ENCODE measurements around the gene TTC28.
"Not testable (repeated sequence)": the region's sequence is repeated elsewhere in the genome, so short reads cannot be mapped to it uniquely, and the experiment has no call there.

TTC28 gene

DNA sequence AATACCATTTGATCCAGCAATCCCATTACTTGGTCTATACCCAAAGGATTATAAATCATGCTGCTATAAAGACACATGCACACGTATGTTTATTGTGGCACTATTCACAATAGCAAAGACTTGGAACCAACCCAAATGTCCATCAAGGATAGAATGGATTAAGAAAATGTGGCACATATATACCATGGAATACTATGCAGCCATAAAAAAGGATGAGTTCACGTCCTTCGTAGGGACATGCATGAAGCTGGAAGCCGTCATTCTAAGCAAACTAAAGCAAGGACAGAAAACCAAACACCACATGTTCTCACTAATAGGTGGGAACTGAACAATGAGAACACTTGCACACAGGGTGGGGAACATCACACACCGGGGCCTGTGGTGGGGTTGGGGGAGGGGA, 464.9 kb downstream of the TTC28 start:
- H3K4me1 ChIP-seq (ENCODE audit: control insufficient read depth in 1 of 2, insufficient read depth in 2 of 2, low read length in 2 of 2); H3K9me3 ChIP-seq (ENCODE audit: control insufficient read depth in 1 of 2, low read length in 2 of 2); H3K27ac ChIP-seq (ENCODE audit: low read length); H3K36me3 ChIP-seq (ENCODE audit: control insufficient read depth in 1 of 2, insufficient read depth in 2 of 2, low read length in 2 of 2); H3K4me3 ChIP-seq (ENCODE audit: low read depth in 1 of 2, low read length in 2 of 2); H3K27me3 ChIP-seq (ENCODE audit: low read depth, low read length): not testable (repeated sequence)

DNA sequence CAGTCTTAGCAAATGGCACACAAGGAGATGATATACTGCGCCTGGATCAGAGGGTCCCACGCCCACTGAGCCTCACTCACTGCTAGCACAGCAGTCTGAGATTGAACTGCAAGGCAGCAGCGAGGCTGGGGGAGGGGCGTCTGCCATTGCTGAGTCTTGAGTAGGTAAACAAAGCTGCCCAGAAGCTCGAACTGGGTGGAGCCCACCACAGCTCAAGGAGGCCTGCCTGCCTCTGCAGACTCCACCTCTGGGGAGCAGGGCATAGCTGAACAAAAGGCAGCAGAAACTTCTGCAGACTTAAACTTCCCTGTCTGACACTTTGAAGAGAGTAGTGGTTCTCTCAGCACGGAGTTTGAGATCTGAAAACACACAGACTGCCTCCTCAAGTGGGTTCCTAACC, 470.2 kb downstream of the TTC28 start:
- H3K4me3 ChIP-seq (ENCODE audit: low read depth in 1 of 2, low read length in 2 of 2); H3K27ac ChIP-seq (ENCODE audit: low read length); H3K4me1 ChIP-seq (ENCODE audit: control insufficient read depth in 1 of 2, insufficient read depth in 2 of 2, low read length in 2 of 2); H3K27me3 ChIP-seq (ENCODE audit: low read depth, low read length); H3K36me3 ChIP-seq (ENCODE audit: control insufficient read depth in 1 of 2, insufficient read depth in 2 of 2, low read length in 2 of 2); H3K9me3 ChIP-seq (ENCODE audit: control insufficient read depth in 1 of 2, low read length in 2 of 2): not testable (repeated sequence)

- peaks cover 0 to 4% of the 10 kb centered on the region in 2 donors for H3K4me1 ChIP-seq (ENCODE audit: control insufficient read depth in 1 of 2, insufficient read depth in 2 of 2, low read length in 2 of 2)
- H3K27me3 ChIP-seq (ENCODE audit: low read depth, low read length): no peaks in the 10 kb centered on the region
- no peaks in the 10 kb centered on the region for H3K36me3 ChIP-seq (ENCODE audit: control insufficient read depth in 1 of 2, insufficient read depth in 2 of 2, low read length in 2 of 2)
- no peaks in the 10 kb centered on the region for H3K9me3 ChIP-seq (ENCODE audit: control insufficient read depth in 1 of 2, low read length in 2 of 2)
- no peak overlapping the region for H3K27ac ChIP-seq (ENCODE audit: low read length)
- H3K4me3 ChIP-seq (ENCODE audit: low read depth in 1 of 2, low read length in 2 of 2): no peak overlapping the region
Measured at GRCh38 chr22:28208787-28209186, 470.9 kb downstream of the TTC28 start.

- Histone ChIP-seq H3K9me3 (ENCODE audit: control insufficient read depth in 1 of 2, low read length in 2 of 2) (no peaks in the 10 kb centered on the region), H3K4me3 (ENCODE audit: low read depth in 1 of 2, low read length in 2 of 2) (no peak overlapping the region), H3K27ac (ENCODE audit: low read length) (no peak overlapping the region), H3K4me1 (ENCODE audit: control insufficient read depth in 1 of 2, insufficient read depth in 2 of 2, low read length in 2 of 2) (peaks cover 0 to 4% of the 10 kb centered on the region in 2 donors), H3K36me3 (ENCODE audit: control insufficient read depth in 1 of 2, insufficient read depth in 2 of 2, low read length in 2 of 2) (no peaks in the 10 kb centered on the region), H3K27me3 (ENCODE audit: low read depth, low read length) (no peaks in the 10 kb centered on the region)
Measured at GRCh38 chr22:28208036-28208435, 471.6 kb downstream of the TTC28 start.

- Histone ChIP-seq H3K27me3 (ENCODE audit: low read depth, low read length) (no peaks in the 10 kb centered on the region), H3K9me3 (ENCODE audit: control insufficient read depth in 1 of 2, low read length in 2 of 2) (no peaks in the 10 kb centered on the region), H3K4me1 (ENCODE audit: control insufficient read depth in 1 of 2, insufficient read depth in 2 of 2, low read length in 2 of 2) (peaks cover 0 to 4% of the 10 kb centered on the region in 2 donors), H3K4me3 (ENCODE audit: low read depth in 1 of 2, low read length in 2 of 2) (no peak overlapping the region), H3K36me3 (ENCODE audit: control insufficient read depth in 1 of 2, insufficient read depth in 2 of 2, low read length in 2 of 2) (no peaks in the 10 kb centered on the region), H3K27ac (ENCODE audit: low read length) (no peak overlapping the region)
Measured at GRCh38 chr22:28207281-28208030, 472.2 kb downstream of the TTC28 start.

DNA sequence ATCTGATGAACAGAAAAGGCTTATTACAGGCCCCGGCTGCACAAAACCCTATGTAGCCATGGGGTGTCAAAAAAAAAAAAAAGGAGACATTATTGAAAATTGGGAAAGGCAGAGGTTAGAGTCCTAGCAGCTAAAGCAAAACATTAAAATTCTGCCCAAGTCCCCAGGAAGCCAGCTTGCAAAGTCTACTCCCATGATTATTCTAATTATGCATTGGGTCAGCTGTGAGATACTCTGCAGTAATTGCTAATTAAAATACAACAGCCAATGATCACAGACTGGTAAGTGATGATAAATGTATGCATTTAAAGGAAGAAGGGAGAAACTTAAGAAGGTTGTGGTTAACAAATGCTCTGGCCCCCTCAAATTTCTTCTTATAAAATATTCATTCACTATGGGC, 473.7 kb downstream of the TTC28 start:
- Histone ChIP-seq H3K27me3 (ENCODE audit: low read depth, low read length) (no peaks in the 10 kb centered on the region), H3K27ac (ENCODE audit: low read length) (no peak overlapping the region), H3K36me3 (ENCODE audit: control insufficient read depth in 1 of 2, insufficient read depth in 2 of 2, low read length in 2 of 2) (no peaks in the 10 kb centered on the region), H3K4me3 (ENCODE audit: low read depth in 1 of 2, low read length in 2 of 2) (no peak overlapping the region), H3K9me3 (ENCODE audit: control insufficient read depth in 1 of 2, low read length in 2 of 2) (no peaks in the 10 kb centered on the region), H3K4me1 (ENCODE audit: control insufficient read depth in 1 of 2, insufficient read depth in 2 of 2, low read length in 2 of 2) (peaks cover 0 to 4% of the 10 kb centered on the region in 2 donors)

GRCh38 chr22:28204382-28204781, 475.3 kb downstream of the TTC28 start:
- Histone ChIP-seq H3K4me1 (ENCODE audit: control insufficient read depth in 1 of 2, insufficient read depth in 2 of 2, low read length in 2 of 2) (peaks cover 0 to 4% of the 10 kb centered on the region in 2 donors), H3K27ac (ENCODE audit: low read length) (no peak overlapping the region), H3K9me3 (ENCODE audit: control insufficient read depth in 1 of 2, low read length in 2 of 2) (no peaks in the 10 kb centered on the region), H3K4me3 (ENCODE audit: low read depth in 1 of 2, low read length in 2 of 2) (no peak overlapping the region), H3K27me3 (ENCODE audit: low read depth, low read length) (no peaks in the 10 kb centered on the region), H3K36me3 (ENCODE audit: control insufficient read depth in 1 of 2, insufficient read depth in 2 of 2, low read length in 2 of 2) (no peaks in the 10 kb centered on the region)

- H3K4me1 ChIP-seq (ENCODE audit: control insufficient read depth in 1 of 2, insufficient read depth in 2 of 2, low read length in 2 of 2): peaks cover 0 to 4% of the 10 kb centered on the region in 2 donors
- H3K9me3 ChIP-seq (ENCODE audit: control insufficient read depth in 1 of 2, low read length in 2 of 2): no peaks in the 10 kb centered on the region
- H3K27me3 ChIP-seq (ENCODE audit: low read depth, low read length): no peaks in the 10 kb centered on the region
- H3K27ac ChIP-seq (ENCODE audit: low read length): no peak overlapping the region
- H3K4me3 ChIP-seq (ENCODE audit: low read depth in 1 of 2, low read length in 2 of 2): no peak overlapping the region
- H3K36me3 ChIP-seq (ENCODE audit: control insufficient read depth in 1 of 2, insufficient read depth in 2 of 2, low read length in 2 of 2): no peaks in the 10 kb centered on the region
Measured at GRCh38 chr22:28203286-28203685, 476.4 kb downstream of the TTC28 start.

DNA sequence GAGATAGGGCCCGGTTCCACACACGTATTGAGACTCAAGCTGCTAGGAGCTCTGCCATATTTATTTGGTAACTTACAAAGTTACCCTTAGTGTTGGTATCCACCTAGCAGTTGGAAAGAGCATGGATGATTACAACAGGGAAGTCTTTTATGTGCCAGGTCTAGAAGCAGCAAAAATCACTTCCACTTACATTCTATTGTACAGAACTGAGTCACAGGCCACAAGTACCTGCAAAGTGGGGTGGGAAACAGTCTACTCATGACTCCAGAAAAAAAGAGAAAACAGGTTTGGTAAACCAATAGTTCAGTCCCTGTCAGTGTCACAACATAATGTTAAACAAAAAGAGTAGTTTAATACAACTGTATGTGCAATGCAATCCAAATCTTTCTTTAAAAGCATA, 480.9 kb downstream of the TTC28 start:
- Histone ChIP-seq H3K36me3 (ENCODE audit: control insufficient read depth in 1 of 2, insufficient read depth in 2 of 2, low read length in 2 of 2) (no peaks in the 10 kb centered on the region), H3K27ac (ENCODE audit: low read length) (no peak overlapping the region), H3K27me3 (ENCODE audit: low read depth, low read length) (no peaks in the 10 kb centered on the region), H3K9me3 (ENCODE audit: control insufficient read depth in 1 of 2, low read length in 2 of 2) (no peaks in the 10 kb centered on the region), H3K4me3 (ENCODE audit: low read depth in 1 of 2, low read length in 2 of 2) (no peak overlapping the region), H3K4me1 (ENCODE audit: control insufficient read depth in 1 of 2, insufficient read depth in 2 of 2, low read length in 2 of 2) (no peaks in the 10 kb centered on the region)

DNA sequence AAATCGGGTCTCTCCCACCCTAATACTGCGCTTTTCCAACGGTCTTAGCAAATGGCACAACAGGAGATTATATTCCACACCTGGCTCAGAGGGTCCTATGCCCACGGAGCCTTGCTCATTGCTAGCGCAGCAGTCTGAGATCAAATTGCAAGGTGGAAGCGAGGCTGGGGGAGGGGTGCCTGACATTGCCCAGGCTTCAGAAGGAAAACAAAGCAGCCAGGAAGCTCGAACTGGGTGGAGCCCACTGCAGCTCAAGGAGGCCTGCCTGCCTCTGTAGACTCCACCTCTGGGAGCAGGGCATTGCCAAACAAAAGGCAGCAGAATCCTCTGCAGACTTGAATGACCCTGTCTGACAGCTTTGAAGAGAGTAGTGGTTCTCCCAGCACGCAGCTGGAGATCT, 488.1 kb downstream of the TTC28 start:
- not testable (repeated sequence) for H3K9me3 ChIP-seq (ENCODE audit: control insufficient read depth in 1 of 2, low read length in 2 of 2); H3K27me3 ChIP-seq (ENCODE audit: low read depth, low read length); H3K27ac ChIP-seq (ENCODE audit: low read length); H3K4me1 ChIP-seq (ENCODE audit: control insufficient read depth in 1 of 2, insufficient read depth in 2 of 2, low read length in 2 of 2); H3K4me3 ChIP-seq (ENCODE audit: low read depth in 1 of 2, low read length in 2 of 2); H3K36me3 ChIP-seq (ENCODE audit: control insufficient read depth in 1 of 2, insufficient read depth in 2 of 2, low read length in 2 of 2)

- Histone ChIP-seq H3K27me3 (ENCODE audit: low read depth, low read length) (no peaks in the 10 kb centered on the region), H3K4me1 (ENCODE audit: control insufficient read depth in 1 of 2, insufficient read depth in 2 of 2, low read length in 2 of 2) (no peaks in the 10 kb centered on the region), H3K9me3 (ENCODE audit: control insufficient read depth in 1 of 2, low read length in 2 of 2) (no peaks in the 10 kb centered on the region), H3K36me3 (ENCODE audit: control insufficient read depth in 1 of 2, insufficient read depth in 2 of 2, low read length in 2 of 2) (no peaks in the 10 kb centered on the region), H3K27ac (ENCODE audit: low read length) (no peak overlapping the region), H3K4me3 (ENCODE audit: low read depth in 1 of 2, low read length in 2 of 2) (no peak overlapping the region)
Measured at GRCh38 chr22:28188178-28188879, 491.3 kb downstream of the TTC28 start.

DNA sequence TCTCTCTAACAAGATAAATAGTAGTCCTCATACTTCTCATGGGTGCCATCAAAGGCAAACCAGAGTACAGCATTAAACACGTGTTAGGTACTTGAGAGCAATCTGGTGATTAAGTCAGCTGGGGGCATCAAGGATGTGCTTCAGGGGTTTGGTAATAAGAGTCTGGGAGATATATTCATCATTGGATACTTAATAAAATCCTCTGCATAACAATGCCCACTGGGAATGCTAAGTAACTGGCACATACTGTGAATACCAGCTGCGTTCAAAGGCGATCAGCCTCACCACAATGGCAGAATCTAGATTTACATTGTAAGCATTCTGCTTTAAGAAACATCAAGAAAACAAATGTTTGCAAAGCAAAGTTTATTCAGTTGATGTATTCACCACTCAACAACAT, 492.0 kb downstream of the TTC28 start:
- Histone ChIP-seq H3K9me3 (ENCODE audit: control insufficient read depth in 1 of 2, low read length in 2 of 2) (no peaks in the 10 kb centered on the region), H3K36me3 (ENCODE audit: control insufficient read depth in 1 of 2, insufficient read depth in 2 of 2, low read length in 2 of 2) (no peaks in the 10 kb centered on the region), H3K4me3 (ENCODE audit: low read depth in 1 of 2, low read length in 2 of 2) (no peak overlapping the region), H3K27me3 (ENCODE audit: low read depth, low read length) (no peaks in the 10 kb centered on the region), H3K27ac (ENCODE audit: low read length) (no peak overlapping the region), H3K4me1 (ENCODE audit: control insufficient read depth in 1 of 2, insufficient read depth in 2 of 2, low read length in 2 of 2) (no peaks in the 10 kb centered on the region)

Measured in muscle layer of duodenum (tissue), 2 donors.